Measurements from ENCODE around the gene TTYH2. TPM values are rescaled to one million over a fixed set of nuclear protein-coding genes. Genes with fewer than 3 reads are reported as not detected.

Gene TTYH2
- total and polyA plus RNA-seq, 9 donors = 9.8 to 43.1 (median 18.9) TPM

GRCh38 chr17:74217037-74217730 lies 3.8 kb downstream of the TTYH2 start:
- WGBS, 3 donors = 78 to 84% (median 79%) methylated on average over 13 of the region's 13 CpGs
- H3K4me1 ChIP-seq (ENCODE audit: insufficient read depth) = peaks cover 5% of the 10 kb centered on the region
- intact Hi-C loops (cut with DNase I) = loop anchor here in 2 of 4 donors (10.0 kb wide), 2 partner anchors 138 to 528 kb away; partner anchors contain the start of gene NHERF1 (in 1 of the 2)

DNA sequence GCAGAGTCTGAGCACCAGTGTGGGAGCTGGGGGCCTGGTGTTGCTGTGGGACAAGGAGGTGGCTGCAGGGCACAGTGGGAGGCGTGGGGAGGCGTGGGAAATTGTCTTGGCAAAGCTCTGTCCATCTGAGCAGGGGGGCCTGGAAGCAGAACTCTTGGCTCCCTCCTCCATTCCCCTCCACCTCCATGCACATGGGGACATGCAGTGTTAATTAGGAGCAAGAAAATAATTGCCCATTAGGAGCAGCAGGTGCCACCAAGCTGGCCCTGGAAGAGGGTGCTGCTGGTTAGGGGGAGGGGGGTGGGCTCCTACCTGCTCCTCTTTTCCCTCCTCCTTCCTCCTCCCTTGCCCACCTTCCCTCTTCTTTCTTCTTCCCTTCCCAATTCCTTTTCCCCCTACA lies 4.5 kb downstream of the TTYH2 start:
- intact Hi-C loops (cut with DNase I) = loop anchor here in 2 of 4 donors (10.0 kb wide), 2 partner anchors 137 to 527 kb away; partner anchors contain the start of gene NHERF1 (in 1 of the 2)
- Histone ChIP-seq H3K36me3 (no peaks in the 10 kb centered on the region), H3K4me3 (no peak overlapping the region), H3K27ac (no peak overlapping the region), H3K9me3 (no peaks in the 10 kb centered on the region), H3K27me3 (no peaks in the 10 kb centered on the region), H3K4me1 (ENCODE audit: insufficient read depth) (peaks cover 4% of the 10 kb centered on the region)
- no peak for DNase-seq
- 91 to 97% (median 97%) methylated on average over 2 of the region's 2 CpGs for WGBS, 3 donors
- TF ChIP-seq CTCF (IDR thresholded peaks at IDR 0.05) = no peak
- TF ChIP-seq EP300 (IDR thresholded peaks at IDR 0.05) = no peak
- no peak for TF ChIP-seq POLR2A (IDR thresholded peaks at IDR 0.05)

More at GRCh38 chr17:74217037-74217730, 3.8 kb downstream of the TTYH2 start:
- Histone ChIP-seq H3K27me3 (no peaks in the 10 kb centered on the region), H3K4me3 (no peak overlapping the region), H3K36me3 (no peaks in the 10 kb centered on the region), H3K27ac (no peak overlapping the region), H3K9me3 (no peaks in the 10 kb centered on the region)
- TF ChIP-seq POLR2A (IDR thresholded peaks at IDR 0.05) (no peak), EP300 (IDR thresholded peaks at IDR 0.05) (no peak), CTCF (IDR thresholded peaks at IDR 0.05) (no peak)
- no peak for DNase-seq

GRCh38 chr17:74218436-74218835 lies 5.1 kb downstream of the TTYH2 start:
- WGBS, 3 donors = 12 to 18% (median 13%) methylated on average over 8 of the region's 8 CpGs
- intact Hi-C loops (cut with DNase I) = loop anchor here in 2 of 4 donors (10.0 kb wide), 2 partner anchors 136 to 526 kb away; partner anchors contain the start of gene NHERF1 (in 1 of the 2)
- H3K4me1 ChIP-seq (ENCODE audit: insufficient read depth) = peaks cover 4% of the 10 kb centered on the region
- H3K9me3 ChIP-seq = no peaks in the 10 kb centered on the region
- H3K4me3 ChIP-seq = no peak overlapping the region
- no peaks in the 10 kb centered on the region for H3K36me3 ChIP-seq
- H3K27ac ChIP-seq = no peak overlapping the region
- peak in 3 of 5 donors; percentile 56 to 63 (median 59) for DNase-seq
- TF ChIP-seq EP300 (IDR thresholded peaks at IDR 0.05) (no peak), POLR2A (IDR thresholded peaks at IDR 0.05) (no peak), CTCF (IDR thresholded peaks at IDR 0.05) (no peak)
- H3K27me3 ChIP-seq = no peaks in the 10 kb centered on the region

DNA sequence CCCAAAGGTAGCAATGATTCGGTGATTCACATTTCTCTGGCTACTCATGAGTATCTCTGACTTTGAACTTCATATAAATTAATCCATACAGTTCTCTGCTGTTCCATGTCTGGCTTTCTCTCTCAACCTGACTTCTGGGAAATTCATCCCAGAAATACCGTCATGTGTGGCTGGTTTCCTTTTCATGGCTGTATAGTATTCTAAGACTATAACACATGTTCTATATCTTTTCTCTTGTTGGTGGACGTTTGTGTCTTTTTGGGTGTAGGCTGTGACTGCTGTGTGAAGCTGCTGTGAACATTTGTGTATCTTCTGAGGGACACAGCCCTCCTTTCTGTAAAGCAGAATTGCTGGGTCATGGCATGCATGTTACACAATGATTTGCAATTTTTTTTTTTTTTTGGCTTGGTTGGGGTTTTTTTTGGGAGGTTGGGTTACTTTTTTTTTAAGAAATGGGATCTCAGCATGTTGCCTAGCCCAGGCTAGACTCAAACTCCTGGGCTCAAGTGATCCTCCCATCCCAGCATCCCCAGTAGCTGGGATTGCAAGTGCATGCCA lies 6.3 kb downstream of the TTYH2 start:
- intact Hi-C loops (cut with DNase I) = loop anchor here in 2 of 4 donors (10.0 kb wide), 2 partner anchors 135 to 525 kb away; partner anchors contain the start of gene NHERF1 (in 1 of the 2)
- Histone ChIP-seq H3K9me3 (no peaks in the 10 kb centered on the region), H3K27ac (no peak overlapping the region), H3K4me3 (no peak overlapping the region), H3K4me1 (ENCODE audit: insufficient read depth) (peaks cover under 1% of the 10 kb centered on the region), H3K27me3 (no peaks in the 10 kb centered on the region), H3K36me3 (no peaks in the 10 kb centered on the region)
- WGBS, 3 donors = 86 to 92% (median 91%) methylated on average over 3 of the region's 3 CpGs
- DNase-seq = no peak
- TF ChIP-seq POLR2A (IDR thresholded peaks at IDR 0.05) = no peak
- TF ChIP-seq CTCF (IDR thresholded peaks at IDR 0.05) = no peak
- no peak for TF ChIP-seq EP300 (IDR thresholded peaks at IDR 0.05)
